ENCODE results near the gene HOXD13.

DNA sequence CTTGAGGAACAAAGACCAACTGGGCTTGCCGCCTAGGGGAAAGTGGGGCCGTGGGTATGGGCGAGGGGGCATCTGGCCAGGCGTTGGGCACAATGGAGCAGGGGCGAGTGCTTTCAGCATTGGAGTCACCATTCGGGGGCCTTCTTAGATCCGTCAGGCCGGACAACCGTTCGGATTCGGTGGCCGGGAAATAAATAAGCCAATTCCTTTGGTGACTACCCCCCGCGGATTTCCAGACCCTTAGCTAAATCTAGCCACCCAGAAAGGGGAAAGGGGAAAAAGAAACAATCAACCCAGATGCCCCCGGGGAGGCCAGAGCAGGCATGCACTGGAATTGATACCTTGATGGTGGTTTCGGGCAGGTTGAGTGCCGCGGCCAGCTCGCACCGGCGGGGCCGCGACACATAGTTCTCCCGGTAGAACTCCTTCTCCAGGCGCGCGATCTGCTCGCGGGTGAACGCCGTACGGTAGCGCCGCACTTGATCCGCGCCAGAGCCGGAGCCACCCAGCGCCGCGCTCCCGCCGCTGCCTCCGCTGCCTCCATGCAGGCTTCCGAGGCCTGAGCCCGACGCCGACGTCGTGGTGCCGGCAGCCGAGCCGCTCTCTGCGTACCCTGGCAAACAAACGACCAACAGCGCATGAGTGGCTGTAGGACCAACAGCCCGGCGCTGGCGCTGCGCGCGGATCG lies 10.5 kb upstream of the HOXD13 start:
- TF ChIP-seq PATZ1 (CRISPR knock-in tag; IDR thresholded peaks at IDR 0.05; ENCODE audit: borderline replicate concordance), result no peak
- TF ChIP-seq RARB (CRISPR knock-in tag; IDR thresholded peaks at IDR 0.05), result no peak
